NCI-H446 treated with DMSO at 0.1 percent for 48 hours (cell line): ENCODE results near the gene GNG8.

Source experiments
- DNase-seq: peaks from one replicate; lab custom pipeline; 2025; lab: John Stamatoyannopoulos, UW

GNG8 gene

DNA sequence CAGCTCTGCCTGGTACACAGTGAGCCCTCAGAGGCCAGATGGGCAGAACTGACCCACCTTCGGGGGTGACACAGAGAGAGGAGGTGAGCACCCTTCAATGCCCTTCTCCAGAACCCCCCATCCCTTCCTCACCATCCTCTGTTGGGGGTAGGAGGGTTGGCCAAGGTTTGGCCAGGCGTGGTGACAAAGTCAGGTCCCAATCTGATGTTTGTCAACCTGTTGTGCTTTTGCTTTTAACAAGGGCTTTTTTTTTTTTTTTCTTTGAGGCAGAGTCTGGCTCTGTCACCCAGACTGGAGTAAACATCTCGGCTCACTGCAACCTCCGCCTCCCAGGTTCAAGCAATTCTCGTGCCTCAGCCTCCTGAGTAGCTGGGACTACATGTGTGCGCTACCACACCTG is 18.4 kb downstream of the GNG8 start:
- no peak for DNase-seq

DNA sequence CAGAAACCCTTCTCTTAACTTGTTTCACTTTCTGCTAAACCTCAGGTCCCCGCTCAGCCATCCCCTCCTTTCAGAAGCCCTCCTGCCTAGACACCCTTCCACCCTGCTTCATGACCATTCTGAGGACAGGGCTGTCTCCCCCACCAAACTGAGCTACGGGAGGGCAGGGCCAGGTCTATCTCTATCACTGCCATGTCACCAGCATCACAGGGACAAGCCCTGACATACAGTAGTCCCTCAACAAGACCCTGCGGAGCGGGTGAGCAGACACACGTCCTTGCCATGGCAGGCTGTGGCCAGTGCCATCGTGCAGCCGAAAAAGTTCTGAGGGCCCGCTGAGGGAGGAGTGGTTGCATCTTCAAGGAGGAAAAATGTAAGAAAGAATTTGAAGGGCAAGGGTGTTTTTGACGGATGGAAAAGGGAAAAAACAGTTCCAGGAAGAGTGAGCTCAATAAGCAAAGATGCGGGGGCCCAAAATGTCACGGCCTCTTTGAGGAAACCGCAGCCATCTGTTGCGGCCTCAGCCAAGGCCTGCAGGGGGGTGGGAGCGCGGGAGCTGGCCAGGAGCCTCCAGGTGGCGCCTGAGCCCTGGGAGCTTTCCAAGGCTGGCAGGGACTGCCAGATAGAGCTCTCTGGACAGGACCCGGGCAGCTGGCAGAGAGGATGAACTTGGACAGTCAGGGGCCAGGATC is 19.2 kb downstream of the GNG8 start:
- DNase-seq = peak; percentile 46

DNA sequence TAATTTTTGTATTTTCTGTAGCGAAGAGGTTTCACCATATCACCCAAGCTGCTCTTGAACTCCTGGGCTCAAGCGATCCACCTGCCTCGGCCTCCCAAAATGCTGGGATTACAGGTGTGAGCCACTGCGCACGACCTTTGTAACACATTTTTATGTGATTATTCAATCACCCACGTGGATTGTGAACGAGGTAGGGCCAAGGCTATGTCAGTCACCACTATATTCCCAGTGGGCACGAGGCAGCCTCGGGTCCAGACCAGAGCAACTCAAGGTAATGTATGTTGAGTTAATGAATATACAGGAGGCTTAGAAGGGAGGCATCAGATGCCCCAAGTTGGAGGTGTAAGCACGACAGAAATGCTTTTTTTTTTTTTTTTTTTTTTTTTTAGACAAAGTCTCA is 20.0 kb downstream of the GNG8 start:
- no peak for DNase-seq

DNA sequence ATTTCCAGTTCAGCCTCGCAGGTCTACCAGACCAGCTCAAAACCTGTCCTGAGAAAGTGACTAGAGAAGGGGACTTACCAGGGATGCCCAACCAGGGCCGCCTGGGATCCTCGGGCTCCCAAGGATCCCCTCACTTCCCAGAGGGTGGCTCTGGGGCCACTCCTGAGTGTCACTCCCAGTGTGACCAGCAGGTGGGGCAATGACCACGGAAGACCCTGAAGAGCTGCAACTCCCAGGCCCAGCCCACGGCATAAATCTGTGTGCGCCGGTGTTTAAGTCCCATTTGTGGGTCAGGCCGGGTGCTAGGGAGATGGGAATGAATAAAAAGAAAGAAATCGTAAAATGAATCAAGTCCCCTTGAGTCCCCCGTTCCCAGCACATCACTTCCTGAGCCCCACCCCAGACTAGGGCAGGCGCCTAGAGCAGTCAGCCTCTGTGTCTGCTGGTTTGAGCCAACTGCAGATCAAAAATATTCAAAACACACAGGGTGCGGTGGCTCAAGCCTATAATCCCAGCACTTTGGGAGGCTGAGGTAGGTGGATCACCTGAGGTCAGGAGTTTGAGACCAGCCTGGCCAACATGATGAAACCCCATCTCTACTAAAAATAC is 21.8 kb downstream of the GNG8 start:
- DNase-seq = peak; percentile 58

DNA sequence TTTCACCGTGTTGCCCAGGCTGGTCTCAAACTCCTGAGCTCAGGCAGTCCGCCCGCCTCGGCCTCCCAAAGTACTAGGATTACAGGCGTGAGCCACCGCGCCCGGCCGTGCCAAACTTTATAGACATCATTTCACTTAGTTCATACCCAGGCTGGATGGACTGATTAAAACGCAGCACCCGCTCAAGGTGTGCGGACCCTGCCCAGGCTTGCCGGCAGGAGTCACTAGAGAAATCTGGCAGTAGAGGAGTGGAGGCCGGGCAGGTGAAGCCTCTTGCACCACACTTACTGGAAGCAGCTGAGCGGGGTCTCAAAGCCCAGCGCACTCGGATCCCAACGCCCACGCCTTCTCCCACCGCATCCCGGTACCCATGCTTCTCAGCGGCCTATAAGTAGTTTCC is 22.5 kb downstream of the GNG8 start:
- no peak for DNase-seq

DNA sequence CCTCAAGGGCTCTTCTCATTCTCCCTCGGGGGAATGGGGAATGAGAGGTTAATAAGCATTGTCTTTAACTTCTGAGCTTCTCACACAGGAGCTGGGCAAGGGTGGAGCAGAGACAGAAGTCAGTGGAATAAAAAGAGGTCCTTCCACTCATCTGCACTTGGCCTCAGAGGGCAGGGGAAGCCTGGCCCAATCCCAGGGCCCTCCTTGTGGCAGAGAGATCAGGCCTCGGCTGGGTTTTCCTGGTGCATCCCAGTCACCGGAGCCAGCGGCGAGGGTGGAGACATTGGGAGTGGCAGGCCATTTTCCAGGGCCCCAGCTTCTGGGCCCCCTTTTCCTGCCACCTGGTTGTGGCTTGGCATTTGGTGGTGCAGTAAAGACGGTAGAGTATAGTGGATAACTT is 24.2 kb downstream of the GNG8 start:
- no peak for DNase-seq

DNA sequence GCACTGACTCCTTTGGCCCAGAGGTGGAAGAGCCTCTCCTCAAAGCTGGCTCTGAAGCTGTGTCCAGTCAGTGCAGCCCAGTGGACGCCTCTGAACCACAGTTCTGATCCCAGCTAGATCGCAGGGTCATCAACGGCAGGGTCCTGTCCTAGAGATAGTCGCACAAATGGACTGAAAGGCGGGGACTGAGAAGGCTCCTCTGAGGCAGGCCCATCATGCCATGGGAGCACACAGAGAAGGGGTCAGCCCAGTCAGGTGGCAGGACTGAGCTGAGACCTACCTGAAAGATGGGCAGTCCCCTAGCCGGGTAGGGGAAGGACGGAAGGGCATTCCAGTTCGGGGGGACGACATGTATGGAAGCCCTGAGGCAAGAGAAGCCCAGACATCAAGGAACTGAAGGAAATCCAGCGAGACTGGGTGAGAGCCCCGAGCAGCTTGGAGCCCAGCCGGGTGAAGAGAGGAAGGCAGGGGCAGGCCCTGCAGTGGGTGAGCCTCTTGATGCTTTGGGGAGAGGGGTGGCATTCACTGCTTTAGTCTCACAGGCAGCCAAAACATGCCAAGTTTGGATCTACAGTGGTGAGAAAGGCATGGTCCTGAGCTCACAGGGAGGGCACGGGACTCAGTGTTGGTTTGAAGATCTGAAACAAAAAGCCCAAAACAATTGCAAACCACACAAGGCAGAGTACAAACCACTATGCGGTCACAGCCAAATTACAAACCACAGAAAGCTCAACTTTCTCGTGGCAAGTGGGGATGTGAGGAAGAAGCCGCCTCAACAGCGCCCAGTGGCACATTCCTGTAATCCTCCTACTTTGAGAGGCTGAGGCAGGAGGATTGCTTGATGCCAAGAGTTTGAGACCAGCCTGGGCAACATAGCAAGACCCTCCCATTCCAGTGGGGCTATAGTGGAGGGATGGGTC is 24.9 kb downstream of the GNG8 start:
- DNase-seq = no peak

DNA sequence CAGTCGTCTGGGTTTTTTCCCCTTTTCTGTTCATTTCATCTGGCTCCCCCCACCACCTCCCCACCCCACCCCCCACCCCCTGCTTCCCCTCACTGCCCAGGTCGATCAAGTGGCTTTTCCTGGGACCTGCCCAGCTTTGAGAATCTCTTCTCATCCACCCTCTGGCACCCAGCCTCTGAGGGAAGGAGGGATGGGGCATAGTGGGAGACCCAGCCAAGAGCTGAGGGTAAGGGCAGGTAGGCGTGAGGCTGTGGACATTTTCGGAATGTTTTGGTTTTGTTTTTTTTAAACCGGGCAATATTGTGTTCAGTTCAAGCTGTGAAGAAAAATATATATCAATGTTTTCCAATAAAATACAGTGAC is 25.6 kb downstream of the GNG8 start:
- DNase-seq = no peak

DNA sequence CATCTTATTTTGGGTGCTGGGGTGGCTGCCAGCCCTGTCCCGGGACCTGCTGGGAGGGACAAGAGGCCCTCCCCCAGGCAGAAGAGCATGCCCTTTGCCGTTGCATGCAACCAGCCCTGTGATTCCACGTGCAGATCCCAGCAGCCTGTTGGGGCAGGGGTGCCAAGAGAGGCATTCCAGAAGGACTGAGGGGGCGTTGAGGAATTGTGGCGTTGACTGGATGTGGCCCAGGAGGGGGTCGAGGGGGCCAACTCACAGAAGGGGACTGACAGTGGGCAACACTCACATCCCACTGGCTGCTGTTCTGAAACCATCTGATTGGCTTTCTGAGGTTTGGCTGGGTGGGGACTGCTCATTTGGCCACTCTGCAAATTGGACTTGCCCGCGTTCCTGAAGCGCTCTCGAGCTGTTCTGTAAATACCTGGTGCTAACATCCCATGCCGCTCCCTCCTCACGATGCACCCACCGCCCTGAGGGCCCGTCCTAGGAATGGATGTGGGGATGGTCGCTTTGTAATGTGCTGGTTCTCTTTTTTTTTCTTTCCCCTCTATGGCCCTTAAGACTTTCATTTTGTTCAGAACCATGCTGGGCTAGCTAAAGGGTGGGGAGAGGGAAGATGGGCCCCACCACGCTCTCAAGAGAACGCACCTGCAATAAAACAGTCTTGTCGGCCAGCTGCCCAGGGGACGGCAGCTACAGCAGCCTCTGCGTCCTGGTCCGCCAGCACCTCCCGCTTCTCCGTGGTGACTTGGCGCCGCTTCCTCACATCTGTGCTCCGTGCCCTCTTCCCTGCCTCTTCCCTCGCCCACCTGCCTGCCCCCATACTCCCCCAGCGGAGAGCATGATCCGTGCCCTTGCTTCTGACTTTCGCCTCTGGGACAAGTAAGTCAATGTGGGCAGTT is 26.2 kb downstream of the GNG8 start:
- DNase-seq = no peak

DNA sequence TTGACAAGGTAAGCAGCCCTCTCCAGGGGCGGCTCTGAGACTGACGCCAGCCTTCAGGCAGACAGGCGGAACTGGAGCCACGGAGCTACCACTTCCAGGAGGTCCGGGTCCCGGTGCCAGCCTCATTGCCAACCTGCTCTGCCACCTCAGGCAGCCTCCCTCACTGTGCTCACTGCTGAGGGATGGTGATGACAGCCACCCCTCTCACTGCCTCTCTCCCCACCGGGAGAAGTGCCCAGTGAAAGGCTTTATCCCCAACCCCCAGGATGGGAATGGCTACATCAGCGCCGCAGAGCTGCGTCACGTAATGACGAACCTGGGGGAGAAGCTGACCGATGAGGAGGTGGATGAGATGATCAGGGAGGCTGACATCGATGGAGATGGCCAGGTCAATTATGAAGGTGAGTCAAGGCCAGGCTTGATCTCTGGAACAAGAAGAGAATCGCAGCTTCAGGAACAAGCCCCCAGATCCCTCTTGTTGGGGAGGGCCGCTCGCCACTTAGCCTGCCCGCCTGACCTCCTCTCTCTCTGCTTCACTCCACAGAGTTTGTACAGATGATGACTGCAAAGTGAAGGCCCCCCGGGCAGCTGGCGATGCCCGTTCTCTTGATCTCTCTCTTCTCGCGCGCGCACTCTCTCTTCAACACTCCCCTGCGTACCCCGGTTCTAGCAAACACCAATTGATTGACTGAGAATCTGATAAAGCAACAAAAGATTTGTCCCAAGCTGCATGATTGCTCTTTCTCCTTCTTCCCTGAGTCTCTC is 27.2 kb downstream of the GNG8 start:
- DNase-seq = no peak

DNA sequence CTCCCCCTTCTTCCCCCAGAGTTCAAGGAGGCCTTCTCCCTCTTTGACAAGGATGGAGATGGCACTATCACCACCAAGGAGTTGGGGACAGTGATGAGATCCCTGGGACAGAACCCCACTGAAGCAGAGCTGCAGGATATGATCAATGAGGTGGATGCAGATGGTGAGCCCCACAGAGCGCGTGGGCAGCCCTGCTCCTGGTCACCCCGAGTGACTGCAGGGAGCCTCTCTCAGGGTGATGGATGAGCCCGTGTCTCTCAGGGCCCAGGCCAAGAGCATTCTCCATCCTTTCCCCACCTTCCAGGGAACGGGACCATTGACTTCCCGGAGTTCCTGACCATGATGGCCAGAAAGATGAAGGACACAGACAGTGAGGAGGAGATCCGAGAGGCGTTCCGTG is 27.8 kb downstream of the GNG8 start:
- no peak for DNase-seq

DNA sequence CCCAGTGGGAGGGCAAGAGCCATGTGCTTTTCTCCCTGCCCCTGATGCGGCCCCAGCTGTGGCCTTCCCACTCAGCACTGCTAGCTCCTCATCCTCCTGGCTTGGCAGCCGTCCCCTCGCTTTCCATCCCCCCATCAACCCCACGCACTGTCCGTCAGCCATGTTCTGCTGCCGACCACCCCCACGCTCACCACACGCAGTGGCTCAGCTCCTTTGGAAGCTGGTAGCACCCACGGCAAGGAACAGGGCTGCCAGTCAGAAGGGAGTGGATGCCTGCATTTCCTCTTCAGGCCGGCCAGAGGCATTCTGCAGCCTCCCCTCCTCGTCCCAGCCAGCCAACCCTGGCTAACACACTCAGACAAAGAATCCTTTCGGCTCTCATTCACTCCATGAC is 28.6 kb downstream of the GNG8 start:
- DNase-seq = peak; percentile 67

DNA sequence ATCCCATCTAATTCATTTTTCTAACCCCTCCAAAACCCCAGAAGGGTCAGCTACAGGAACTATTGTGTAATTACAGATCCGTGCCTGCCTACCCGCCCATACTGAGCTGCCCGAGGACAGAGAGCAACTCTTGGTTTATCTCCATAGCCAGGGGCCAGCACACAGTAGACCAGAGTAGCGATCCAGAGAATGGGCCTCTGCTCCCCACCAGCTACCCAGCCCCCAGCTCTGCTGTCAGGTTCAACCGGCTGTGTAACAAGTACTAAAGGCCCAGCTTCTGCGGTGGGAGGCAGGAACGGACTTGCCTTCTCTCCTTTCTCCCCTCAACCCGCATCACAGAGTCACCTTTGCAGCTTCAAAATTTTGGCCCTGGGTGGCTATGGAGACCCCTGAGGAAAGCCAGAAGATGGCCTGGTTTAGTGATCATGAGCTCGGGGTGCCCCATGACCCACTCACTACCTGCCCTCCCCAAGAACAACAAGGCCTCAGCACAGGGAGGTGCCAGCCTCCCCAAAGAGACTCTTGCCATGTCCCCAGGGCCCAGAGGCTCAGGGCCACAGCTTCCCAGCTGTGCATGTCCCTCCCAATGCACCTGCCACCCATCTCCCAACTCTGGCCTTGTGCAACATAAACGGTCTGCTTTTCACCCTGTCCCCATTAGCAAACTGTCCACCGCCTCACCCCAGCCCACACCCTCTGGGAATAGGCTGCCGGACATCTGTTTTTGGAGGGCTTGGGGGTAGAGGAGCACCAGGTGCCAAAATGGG is 29.1 kb downstream of the GNG8 start:
- no peak for DNase-seq

DNA sequence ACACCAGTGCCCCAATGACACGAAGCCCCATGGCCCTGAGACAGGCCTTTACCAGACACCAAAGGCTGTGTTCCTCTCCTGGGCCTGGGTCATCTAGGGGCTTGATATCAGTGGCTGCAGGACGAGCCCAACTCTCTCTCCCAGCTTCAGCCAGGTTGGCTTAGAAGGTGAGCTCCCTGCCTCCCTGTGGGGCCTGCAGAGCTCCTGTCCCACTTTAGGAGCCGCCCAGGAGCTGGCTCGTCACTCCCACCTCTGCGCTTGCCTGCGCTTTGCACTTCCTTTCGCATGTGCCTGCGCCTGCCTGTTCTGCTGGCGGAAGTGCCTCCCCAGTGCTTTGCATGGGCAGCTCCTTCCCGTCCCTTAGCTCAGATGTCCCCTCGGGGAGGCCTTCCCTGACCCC is 30.0 kb downstream of the GNG8 start:
- no peak for DNase-seq

DNA sequence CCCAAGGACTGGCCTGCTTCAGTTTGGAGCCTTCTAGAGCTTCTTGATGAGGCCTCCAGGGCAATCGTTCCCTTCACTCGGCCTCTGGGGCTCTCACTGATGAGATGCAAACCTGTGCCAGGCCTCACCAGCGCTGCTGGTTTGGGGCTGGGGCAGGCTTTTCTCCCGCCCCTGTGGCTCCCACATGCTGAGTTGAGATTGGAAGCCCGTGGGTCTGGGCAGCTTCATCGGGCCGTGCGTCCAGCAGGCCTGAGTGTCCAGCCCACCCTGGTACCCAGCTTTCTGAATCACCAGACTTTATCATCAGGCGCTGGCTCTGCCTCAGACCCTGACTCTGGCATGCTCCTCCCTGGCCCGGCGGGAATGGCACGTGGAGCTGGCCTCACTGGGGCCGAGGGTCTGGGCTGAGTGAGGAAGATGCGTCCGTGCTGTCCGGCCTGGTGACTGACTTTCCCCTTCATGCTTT is 30.6 kb downstream of the GNG8 start:
- no peak for DNase-seq

DNA sequence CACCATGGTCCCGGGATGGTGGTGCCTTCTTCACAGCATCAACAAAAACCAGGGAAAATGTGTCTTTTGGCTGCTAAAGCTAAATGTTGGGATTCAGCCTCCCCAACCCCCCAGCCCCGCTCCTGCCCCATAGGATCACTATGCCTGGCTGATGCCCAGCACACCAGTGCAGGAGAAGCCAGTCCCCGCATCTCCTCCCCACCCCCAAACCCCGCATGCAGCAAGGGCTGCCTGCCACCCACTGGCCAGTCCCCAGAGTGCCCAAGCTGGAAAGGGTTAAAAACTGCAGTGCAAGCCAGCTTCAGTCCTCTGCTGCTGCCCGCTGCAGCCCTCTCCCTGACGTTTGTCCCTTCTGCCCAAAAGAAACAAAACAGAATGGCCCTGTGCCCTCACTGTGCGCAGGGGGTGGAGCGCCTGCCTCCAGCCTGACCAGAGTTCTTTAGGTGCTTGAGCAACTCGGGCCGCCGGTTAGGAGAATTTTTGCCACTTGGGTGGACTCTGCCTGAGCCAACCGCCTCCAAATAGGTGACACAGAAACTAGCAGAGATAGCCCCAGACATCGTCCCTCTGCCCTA is 31.1 kb downstream of the GNG8 start:
- no peak for DNase-seq

DNA sequence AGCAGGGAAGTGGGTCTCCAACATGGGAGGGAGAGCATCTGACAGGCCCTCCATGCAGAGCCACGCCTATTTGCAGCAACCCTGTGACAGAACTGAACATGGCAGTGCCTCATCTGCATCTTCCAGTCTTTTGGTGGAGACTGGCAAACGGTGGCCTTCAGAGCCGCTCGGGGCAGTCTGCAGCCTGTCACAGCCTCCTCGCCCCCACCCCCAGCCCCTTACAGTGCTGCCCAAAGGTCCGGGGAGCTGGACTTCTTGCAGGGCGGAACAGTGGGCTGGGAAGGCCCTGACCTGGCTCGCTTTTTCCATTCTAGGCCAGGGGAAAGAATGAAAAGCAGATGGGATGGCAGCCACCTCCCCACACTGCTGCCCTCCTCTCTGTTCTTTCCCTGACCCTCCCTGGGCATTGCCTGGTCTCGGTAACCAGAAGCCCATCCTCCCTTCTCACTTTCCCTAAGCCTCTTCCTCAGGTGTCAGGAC is 32.2 kb downstream of the GNG8 start:
- DNase-seq = no peak

DNA sequence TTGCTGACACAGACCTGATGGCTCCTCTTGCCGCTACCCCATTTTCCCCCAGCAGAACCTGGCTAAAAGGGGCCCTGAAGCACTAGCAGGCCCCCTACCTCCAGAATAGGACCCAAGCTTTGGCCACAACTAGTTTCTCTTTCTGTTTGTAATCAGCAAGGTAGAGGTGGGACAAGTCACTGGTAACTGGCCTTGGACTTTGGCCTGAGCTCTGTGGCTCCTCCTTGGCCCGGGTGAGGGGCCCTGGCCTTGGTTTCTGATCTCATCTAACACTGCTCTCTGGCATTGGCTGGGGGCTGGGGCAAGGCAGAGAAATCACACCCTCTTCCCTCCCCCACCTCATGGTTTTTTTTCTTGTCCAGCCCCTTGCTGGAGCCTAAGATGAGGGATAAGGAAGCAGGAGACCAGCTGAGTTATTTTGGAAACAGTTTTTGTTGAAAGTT is 32.8 kb downstream of the GNG8 start:
- DNase-seq = no peak

DNA sequence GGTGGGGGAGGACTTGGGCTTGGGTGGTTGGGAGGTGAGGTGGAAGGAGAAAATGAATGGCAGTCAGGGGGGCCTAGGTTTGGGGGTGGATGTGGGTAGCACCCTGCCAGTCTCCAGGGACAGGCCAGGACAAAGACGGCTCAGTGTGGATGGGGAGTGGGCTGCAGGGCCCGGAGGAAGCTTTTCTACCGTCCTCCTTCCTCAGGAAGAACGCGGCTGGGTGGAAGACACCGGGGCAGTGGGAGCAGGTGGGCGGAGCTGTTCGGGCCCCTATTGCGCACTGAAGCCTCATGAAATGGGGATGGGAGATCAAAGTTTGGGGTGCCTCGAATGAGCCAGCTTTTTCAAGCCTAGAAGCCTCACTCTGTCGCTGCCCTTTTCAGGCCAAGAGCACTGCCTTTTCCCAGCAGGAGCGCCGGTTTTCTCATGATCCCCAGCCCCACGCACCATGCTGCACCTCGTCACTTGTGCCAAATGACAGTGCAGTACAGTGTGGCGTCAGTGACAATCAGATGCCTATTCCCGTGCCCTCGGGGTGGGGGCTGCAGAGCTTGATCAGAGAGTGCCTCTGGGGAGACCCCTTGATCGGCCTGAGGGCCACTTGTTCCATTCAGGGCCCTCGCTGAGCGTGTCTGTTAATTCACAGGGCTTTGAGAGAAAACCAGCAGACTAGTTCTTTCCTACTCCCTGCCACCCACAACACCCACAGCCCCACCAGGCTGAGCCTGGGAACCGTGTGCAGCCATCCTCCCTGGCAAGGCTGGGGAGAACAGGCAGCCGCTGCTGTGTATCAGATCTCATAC is 33.4 kb downstream of the GNG8 start:
- no peak for DNase-seq
